Endothelial cell of umbilical vein (primary cell): Measurements from ENCODE around the gene ARL2BP. TPM values are rescaled to one million over a fixed set of nuclear protein-coding genes. Genes with fewer than 3 reads are reported as not detected.

Source experiments
- BruUV-seq: library from RNA; stranded (reverse); fragments of 400-500 nt; replicated peaks from 2 replicates; lab custom pipeline; 2021; lab: Mats Ljungman, UMichigan
- CTCF ChIA-PET: fragments of 300-600, 350-600 bp; sonication (Branson Sonifier 250); formaldehyde crosslinking; loops from one replicate; lab custom pipeline; 2021; ENCODE audit warnings: antibody characterized with exemption, inconsistent platforms; lab: Charles Lee
- POLR2A ChIA-PET: fragments of 300-600, 350-600 bp; sonication (Branson Sonifier 250); formaldehyde crosslinking; loops from one replicate; lab custom pipeline; 2021; ENCODE audit warnings: antibody characterized with exemption, inconsistent platforms; lab: Charles Lee
- DNase-seq: peaks from one replicate; pipeline ENCODE4 v3.0.0-alpha.2; 2011; ENCODE audit warnings: low read depth, low spot score
- FAIRE-seq: peaks from 2 replicates; lab custom pipeline; 2011; peaks lifted over from hg19 to GRCh38; lab: Jason Lieb, UNC
- H2AFZ ChIP-seq: 2 replicates; pipeline ENCODE4 v1.6.0; 2012; ENCODE audit warnings: low read depth, low read length, control low read depth, inconsistent platforms
- H3K27ac ChIP-seq: 2 replicates; pipeline ENCODE4 v1.5.1; 2011; ENCODE audit warnings: low read depth, mild to moderate bottlenecking, control low read depth, low read length, moderate library complexity; ENCODE audit not compliant: insufficient read depth
- H3K27me3 ChIP-seq, 2 experiments: 2 replicates each; pipeline versions ENCODE4 v1.6.0 to v1.6.1; 2011; ENCODE audit warnings: low read length in 2 of 2, mixed read lengths in 1 of 2; ENCODE audit not compliant: control insufficient read depth in 2 of 2, insufficient read depth in 2 of 2
- H3K36me3 ChIP-seq, 2 experiments: 2 replicates in 1 of 2; 3 replicates in 1 of 2; pipeline ENCODE4 v1.5.1; 2011; ENCODE audit warnings: low read length in 2 of 2, mild to moderate bottlenecking in 1 of 2, moderate library complexity in 1 of 2; ENCODE audit not compliant: control insufficient read depth in 2 of 2, insufficient read depth in 2 of 2; ENCODE audit errors: extremely low read depth in 1 of 2
- H3K4me1 ChIP-seq: 3 replicates; pipeline ENCODE4 v1.5.1; 2011; ENCODE audit warnings: mild to moderate bottlenecking, low read length; ENCODE audit not compliant: control insufficient read depth, insufficient read depth; ENCODE audit errors: extremely low read depth
- H3K4me2 ChIP-seq: 2 replicates; pipeline ENCODE4 v1.6.1; 2011; ENCODE audit warnings: low read length, control low read depth, mixed read lengths; ENCODE audit not compliant: insufficient read depth
- H3K4me3 ChIP-seq, 3 experiments: fragments of 200-600 bp in 1 of 3; sonication (generic), shearing (Covaris generic) in 1 of 3; replicated peaks in 1 of 3; 2 replicates each; pipeline ENCODE4 v1.5.1; 2011 to 2016; ENCODE audit warnings: control low read depth in 3 of 3, low read length in 3 of 3, mild to moderate bottlenecking in 2 of 3, inconsistent platforms in 1 of 3, low read depth in 1 of 3, moderate library complexity in 1 of 3; ENCODE audit not compliant: insufficient read depth in 1 of 3
- H3K79me2 ChIP-seq: 2 replicates; pipeline ENCODE4 v1.6.0; 2012; ENCODE audit warnings: low read length, inconsistent platforms; ENCODE audit not compliant: control insufficient read depth, insufficient read depth
- H3K9ac ChIP-seq: replicated peaks from 2 replicates; pipeline ENCODE3; 2011; ENCODE audit warnings: low read length, control low read depth; ENCODE audit not compliant: insufficient read depth; ENCODE audit errors: extremely low read depth
- H3K9me1 ChIP-seq: replicated peaks from 3 replicates; pipeline ENCODE4 v1.6.0; 2011; ENCODE audit warnings: mild to moderate bottlenecking, low read length; ENCODE audit not compliant: control insufficient read depth, insufficient read depth; ENCODE audit errors: extremely low read depth
- H3K9me3 ChIP-seq: replicated peaks from 2 replicates; pipeline ENCODE4 v1.5.1; 2012; ENCODE audit warnings: low read length, inconsistent platforms; ENCODE audit not compliant: control insufficient read depth, insufficient read depth
- H4K20me1 ChIP-seq: replicated peaks from 2 replicates; pipeline ENCODE3; 2011; ENCODE audit warnings: mild to moderate bottlenecking, low read length; ENCODE audit not compliant: control insufficient read depth, insufficient read depth; ENCODE audit errors: extremely low read depth
- CTCF ChIP-seq, 2 donors: IDR thresholded peaks; 1 replicate in 1 of 2; 2 replicates in 1 of 2; pipeline ENCODE4 v1.5.1; 2011; ENCODE audit warnings: low read length in 2 of 2, mild to moderate bottlenecking in 2 of 2, moderate library complexity in 2 of 2, control low read depth in 1 of 2, inconsistent platforms in 1 of 2, low read depth in 1 of 2; ENCODE audit not compliant: insufficient read depth in 1 of 2; ENCODE audit errors: extremely low read depth in 1 of 2
- EZH2 ChIP-seq: IDR thresholded peaks from 2 replicates; pipeline ENCODE4 v1.6.1; 2012; ENCODE audit warnings: borderline replicate concordance, low read depth, mild to moderate bottlenecking, moderate library complexity, low read length, inconsistent platforms; ENCODE audit not compliant: severe bottlenecking
- FOS ChIP-seq: IDR thresholded peaks from 2 replicates; pipeline ENCODE4 v1.6.1; 2011; ENCODE audit warnings: mild to moderate bottlenecking, low read length, moderate library complexity, borderline replicate concordance; ENCODE audit not compliant: insufficient read depth
- GATA2 ChIP-seq: IDR thresholded peaks from 2 replicates; pipeline ENCODE4 v1.7.0; 2011; ENCODE audit warnings: low read depth, mild to moderate bottlenecking, moderate library complexity, mixed read lengths, low read length; ENCODE audit not compliant: insufficient read length, insufficient read depth
- JUN ChIP-seq: IDR thresholded peaks from 2 replicates; pipeline ENCODE4 v1.6.1; 2011; ENCODE audit warnings: borderline replicate concordance, low read depth; ENCODE audit not compliant: insufficient read length, insufficient read depth
- MAX ChIP-seq: IDR thresholded peaks from 2 replicates; pipeline ENCODE4 v1.6.1; 2011; ENCODE audit not compliant: insufficient read depth, insufficient read length
- MYC ChIP-seq: IDR thresholded peaks from one replicate; pipeline ENCODE4 v1.6.1; 2011; ENCODE audit warnings: mild to moderate bottlenecking, low read depth, low read length
- POLR2A ChIP-seq: IDR thresholded peaks from 2 replicates; pipeline ENCODE4 v1.6.1; 2012; ENCODE audit warnings: low read depth, mild to moderate bottlenecking, control low read depth, low read length
- POLR2AphosphoS5 ChIP-seq: IDR thresholded peaks from 2 replicates; pipeline ENCODE4 v1.6.1; 2012; ENCODE audit warnings: low read depth, mild to moderate bottlenecking, control low read depth, low read length, moderate library complexity; ENCODE audit not compliant: insufficient read depth
- dilution Hi-C: fragments of 300-500 bp; cut with MboI; formaldehyde crosslinking; loops from one replicate; pipeline ENCODE4 v1.15.0; 2019; ENCODE audit warnings: low sequenced_read_pairs; ENCODE audit not compliant: extremely low pct_ligation_motif_present
- intact Hi-C: fragments of 100-400 bp; cut with micrococcal nuclease; formaldehyde crosslinking; loops from one replicate; pipeline ENCODE4 v1.10.0; 2022
- polyA plus RNA-seq, 4 experiments: library from polyadenylated mRNA; depleted of rRNA in 3 of 4; stranded (reverse) in 3 of 4; unstranded in 1 of 4; fragments of >200 nt; gene quantifications; 2 replicates each; pipeline versions ENCODE4 v1.2.1 to v1.2.3, GENCODE V29; 2011 to 2012; ENCODE audit warnings: missing spikeins in 1 of 4
- total RNA-seq: library from RNA; stranded (reverse); gene quantifications from 2 replicates; pipeline ENCODE4 v1.2.3, GENCODE V29; 2021

ARL2BP gene
- total and polyA plus RNA-seq, 2 donors (not counting 3 experiments of a cell fraction or from before 2014, with no cell fraction given): 80.4 to 111 TPM

- DNase-seq (no peak), FAIRE-seq (no peak)
- H3K9me1 ChIP-seq: no peaks in the 10 kb centered on the region
- no peak overlapping the region for H3K27ac ChIP-seq
- H3K4me1 ChIP-seq: no peaks in the 10 kb centered on the region
- H3K4me3 ChIP-seq: no peak overlapping the region
- H3K27me3 ChIP-seq: no peaks in the 10 kb centered on the region
- ChIA-PET POLR2A (no interaction called here), CTCF (interaction anchor here (1.1 to 2.2 kb wide), 3 partner anchors 10 to 13 kb away, joined by 4 to 7 read pairs (median 4); no protein-coding TSS in a partner anchor)
- dilution Hi-C loops: no loop called here
- H2AFZ ChIP-seq: no peak overlapping the region
- peaks cover 33 to 35% of the 10 kb centered on the region in 2 experiments for H3K36me3 ChIP-seq
- no peak overlapping the region for H3K4me2 ChIP-seq
- no peak for TF ChIP-seq POLR2A
- H3K9me3 ChIP-seq: no peaks in the 10 kb centered on the region
- no peak overlapping the region for H3K9ac ChIP-seq
- H3K79me2 ChIP-seq: no peaks in the 10 kb centered on the region
- no TSS peak for BruUV-seq
- intact Hi-C loops: no loop called here
- H4K20me1 ChIP-seq: no peaks in the 10 kb centered on the region
These were observed 22.0 kb upstream of the ARL2BP start for GRCh38 chr16:57223057-57223456.

- H3K9me3 ChIP-seq: no peaks in the 10 kb centered on the region
- peaks cover 35 to 37% of the 10 kb centered on the region in 2 experiments for H3K36me3 ChIP-seq
- no peaks in the 10 kb centered on the region for H3K9me1 ChIP-seq
- ChIA-PET CTCF (no interaction called here), POLR2A (no interaction called here)
- intact Hi-C loops: no loop called here
- no peak for FAIRE-seq
- no TSS peak for BruUV-seq
- no peak overlapping the region for H3K4me2 ChIP-seq
- no peak overlapping the region for H3K9ac ChIP-seq
- H3K27ac ChIP-seq: no peak overlapping the region
- H3K27me3 ChIP-seq: no peaks in the 10 kb centered on the region
- dilution Hi-C loops: no loop called here
- H2AFZ ChIP-seq: no peak overlapping the region
- H4K20me1 ChIP-seq: no peaks in the 10 kb centered on the region
- H3K79me2 ChIP-seq: no peaks in the 10 kb centered on the region
- no peak overlapping the region for H3K4me3 ChIP-seq
- no peak for DNase-seq
- TF ChIP-seq POLR2AphosphoS5 (no peak), CTCF (IDR thresholded peaks at IDR 0.05; ENCODE audit: extremely low read depth in 1 of 2, insufficient read depth in 1 of 2, low read depth in 1 of 2, low read length in 2 of 2) (no peak), MYC (no peak), EZH2 (no peak), GATA2 (no peak), FOS (no peak), POLR2A (no peak), JUN (no peak), MAX (no peak)
- no peaks in the 10 kb centered on the region for H3K4me1 ChIP-seq
These were observed 20.3 kb upstream of the ARL2BP start for GRCh38 chr16:57224651-57225335.
